ENCODE results near the gene PFDN5. TPM values are rescaled to one million over a fixed set of nuclear protein-coding genes. Genes with fewer than 3 reads are reported as not detected.

Gene PFDN5
- total RNA-seq, 1 donor from 2014 or later, result 429 TPM

DNA sequence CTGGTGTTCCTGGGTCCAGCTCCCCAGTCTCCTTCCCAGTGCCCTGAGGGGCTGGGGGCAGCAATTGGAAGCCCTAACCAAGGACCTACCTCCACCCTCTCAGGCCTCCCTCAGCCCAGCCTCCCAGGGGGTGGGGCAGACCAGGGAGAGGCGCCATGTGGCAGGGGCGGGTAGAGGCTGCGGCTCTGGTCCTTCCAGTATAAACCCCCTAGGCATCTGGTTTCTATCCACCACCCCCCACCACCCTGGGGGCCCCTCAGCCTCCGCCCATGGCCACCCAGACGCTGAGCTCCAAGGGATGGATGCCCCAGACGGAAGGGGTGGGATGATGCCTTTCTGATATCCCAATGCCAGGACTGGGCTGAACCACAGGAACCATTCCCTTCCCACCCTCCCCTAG, 43.6 kb downstream of the PFDN5 start:
- H3K36me3 ChIP-seq (ENCODE audit: control insufficient read depth, insufficient read depth, low read length), result no peaks in the 10 kb centered on the region
- no peak overlapping the region for H3K4me3 ChIP-seq (ENCODE audit: low read depth, low read length)
- FAIRE-seq, result no peak
- no peak for DNase-seq (ENCODE audit: low read depth)
- H3K27me3 ChIP-seq (ENCODE audit: control insufficient read depth, insufficient read depth, low read length), result peaks cover 14% of the 10 kb centered on the region
- TF ChIP-seq, protein P1, sequence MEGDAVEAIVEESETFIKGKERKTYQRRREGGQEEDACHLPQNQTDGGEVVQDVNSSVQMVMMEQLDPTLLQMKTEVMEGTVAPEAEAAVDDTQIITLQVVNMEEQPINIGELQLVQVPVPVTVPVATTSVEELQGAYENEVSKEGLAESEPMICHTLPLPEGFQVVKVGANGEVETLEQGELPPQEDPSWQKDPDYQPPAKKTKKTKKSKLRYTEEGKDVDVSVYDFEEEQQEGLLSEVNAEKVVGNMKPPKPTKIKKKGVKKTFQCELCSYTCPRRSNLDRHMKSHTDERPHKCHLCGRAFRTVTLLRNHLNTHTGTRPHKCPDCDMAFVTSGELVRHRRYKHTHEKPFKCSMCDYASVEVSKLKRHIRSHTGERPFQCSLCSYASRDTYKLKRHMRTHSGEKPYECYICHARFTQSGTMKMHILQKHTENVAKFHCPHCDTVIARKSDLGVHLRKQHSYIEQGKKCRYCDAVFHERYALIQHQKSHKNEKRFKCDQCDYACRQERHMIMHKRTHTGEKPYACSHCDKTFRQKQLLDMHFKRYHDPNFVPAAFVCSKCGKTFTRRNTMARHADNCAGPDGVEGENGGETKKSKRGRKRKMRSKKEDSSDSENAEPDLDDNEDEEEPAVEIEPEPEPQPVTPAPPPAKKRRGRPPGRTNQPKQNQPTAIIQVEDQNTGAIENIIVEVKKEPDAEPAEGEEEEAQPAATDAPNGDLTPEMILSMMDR (IDR thresholded peaks at IDR 0.05; ENCODE audit: insufficient read depth, low read length, severe bottlenecking), result no peak

DNA sequence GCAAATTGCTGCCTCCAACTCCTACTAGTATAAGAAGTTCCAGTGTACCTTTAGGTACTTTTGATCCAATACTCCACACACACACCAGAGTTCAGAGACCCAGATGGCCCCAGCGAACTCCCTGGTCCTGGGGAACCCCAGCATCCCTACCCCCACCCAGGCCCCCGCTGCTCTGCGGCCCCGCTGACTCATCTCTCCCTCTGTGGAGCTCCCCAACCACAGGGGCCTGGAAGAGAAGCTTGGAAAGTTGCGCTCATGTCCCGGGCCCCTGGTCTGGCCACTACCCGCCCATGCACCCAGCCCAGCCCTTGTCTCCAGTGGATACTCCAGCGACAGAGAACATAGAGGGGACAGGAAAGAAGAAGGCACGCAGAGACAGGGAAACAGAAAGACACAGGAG, 45.1 kb downstream of the PFDN5 start:
- H3K4me3 ChIP-seq (ENCODE audit: low read depth, low read length), result no peak overlapping the region
- H3K27me3 ChIP-seq (ENCODE audit: control insufficient read depth, insufficient read depth, low read length), result peaks cover 14% of the 10 kb centered on the region
- H3K36me3 ChIP-seq (ENCODE audit: control insufficient read depth, insufficient read depth, low read length), result no peaks in the 10 kb centered on the region
- TF ChIP-seq, protein P1 (IDR thresholded peaks at IDR 0.05; ENCODE audit: insufficient read depth, low read length, severe bottlenecking), result no peak
- FAIRE-seq (no peak), DNase-seq (ENCODE audit: low read depth) (no peak)

DNA sequence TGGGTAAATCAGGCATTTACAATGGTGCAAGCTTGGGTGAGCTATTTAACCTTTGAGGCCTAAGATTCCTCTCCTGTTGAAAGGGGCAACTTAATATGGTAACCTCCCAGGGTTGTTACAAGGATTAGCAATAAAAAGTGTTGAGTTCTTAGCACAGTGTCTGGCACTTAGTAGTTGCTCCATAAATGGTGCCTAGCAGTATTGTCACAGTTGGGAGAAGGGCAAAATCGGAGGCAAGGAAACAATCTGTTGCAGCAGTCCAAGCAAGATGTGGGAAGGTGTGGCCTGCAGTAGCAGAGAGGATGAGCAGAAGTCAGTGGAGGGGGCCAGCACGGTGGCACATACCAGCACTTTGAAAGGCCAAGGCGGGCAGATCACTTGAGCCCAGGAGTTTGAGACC, 48.1 kb downstream of the PFDN5 start:
- no peak overlapping the region for H3K4me3 ChIP-seq (ENCODE audit: low read depth, low read length)
- DNase-seq (ENCODE audit: low read depth) (no peak), FAIRE-seq (no peak)
- TF ChIP-seq, protein P1 (IDR thresholded peaks at IDR 0.05; ENCODE audit: insufficient read depth, low read length, severe bottlenecking), result no peak
- peaks cover 5% of the 10 kb centered on the region for H3K27me3 ChIP-seq (ENCODE audit: control insufficient read depth, insufficient read depth, low read length)
- H3K36me3 ChIP-seq (ENCODE audit: control insufficient read depth, insufficient read depth, low read length), result no peaks in the 10 kb centered on the region

DNA sequence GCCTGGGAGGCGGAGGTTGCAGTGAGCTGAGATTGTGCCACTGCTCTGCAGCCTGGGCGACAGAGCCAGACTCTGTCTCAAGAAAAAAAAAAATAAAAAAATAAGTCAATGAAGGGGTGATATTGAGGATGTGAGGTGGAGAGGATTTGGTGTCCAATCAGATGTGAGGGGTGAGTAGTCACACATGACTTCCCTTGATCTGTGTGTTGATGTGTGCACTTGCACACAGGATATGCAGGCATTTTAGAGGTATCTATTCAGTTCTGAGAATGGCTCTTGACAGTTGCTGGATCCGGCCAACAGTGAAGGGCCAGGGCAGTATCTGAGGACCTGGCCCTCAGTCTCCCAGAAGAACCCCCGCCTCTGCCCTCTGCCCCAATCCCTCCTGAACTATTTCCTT, 48.6 kb downstream of the PFDN5 start:
- Histone ChIP-seq H3K27me3 (ENCODE audit: control insufficient read depth, insufficient read depth, low read length) (no peaks in the 10 kb centered on the region), H3K4me3 (ENCODE audit: low read depth, low read length) (no peak overlapping the region), H3K36me3 (ENCODE audit: control insufficient read depth, insufficient read depth, low read length) (no peaks in the 10 kb centered on the region)
- DNase-seq (ENCODE audit: low read depth) (no peak), FAIRE-seq (no peak)
- TF ChIP-seq, protein P1 (IDR thresholded peaks at IDR 0.05; ENCODE audit: insufficient read depth, low read length, severe bottlenecking), result no peak

DNA sequence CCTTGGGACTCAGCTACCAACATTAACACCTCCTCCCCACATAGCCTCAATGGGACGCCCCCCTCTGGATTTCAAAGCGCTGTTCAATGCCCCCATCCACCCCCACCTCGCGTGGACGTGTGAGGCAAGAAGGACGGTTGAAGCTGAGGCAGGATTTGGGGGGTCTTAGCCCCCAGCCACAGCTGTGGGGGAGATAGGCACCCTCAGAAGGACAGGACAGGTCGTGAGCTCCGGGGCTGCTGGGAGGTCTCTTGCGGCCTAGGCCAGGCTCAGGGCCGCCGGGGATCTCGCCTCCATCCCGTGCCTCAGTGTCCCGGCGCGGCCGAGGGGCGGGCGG, 49.1 kb downstream of the PFDN5 start:
- DNase-seq (ENCODE audit: low read depth) (no peak), FAIRE-seq (no peak)
- TF ChIP-seq, protein P1 (IDR thresholded peaks at IDR 0.05; ENCODE audit: insufficient read depth, low read length, severe bottlenecking), result no peak
- no peaks in the 10 kb centered on the region for H3K27me3 ChIP-seq (ENCODE audit: control insufficient read depth, insufficient read depth, low read length)
- no peak overlapping the region for H3K4me3 ChIP-seq (ENCODE audit: low read depth, low read length)
- no peaks in the 10 kb centered on the region for H3K36me3 ChIP-seq (ENCODE audit: control insufficient read depth, insufficient read depth, low read length)

DNA sequence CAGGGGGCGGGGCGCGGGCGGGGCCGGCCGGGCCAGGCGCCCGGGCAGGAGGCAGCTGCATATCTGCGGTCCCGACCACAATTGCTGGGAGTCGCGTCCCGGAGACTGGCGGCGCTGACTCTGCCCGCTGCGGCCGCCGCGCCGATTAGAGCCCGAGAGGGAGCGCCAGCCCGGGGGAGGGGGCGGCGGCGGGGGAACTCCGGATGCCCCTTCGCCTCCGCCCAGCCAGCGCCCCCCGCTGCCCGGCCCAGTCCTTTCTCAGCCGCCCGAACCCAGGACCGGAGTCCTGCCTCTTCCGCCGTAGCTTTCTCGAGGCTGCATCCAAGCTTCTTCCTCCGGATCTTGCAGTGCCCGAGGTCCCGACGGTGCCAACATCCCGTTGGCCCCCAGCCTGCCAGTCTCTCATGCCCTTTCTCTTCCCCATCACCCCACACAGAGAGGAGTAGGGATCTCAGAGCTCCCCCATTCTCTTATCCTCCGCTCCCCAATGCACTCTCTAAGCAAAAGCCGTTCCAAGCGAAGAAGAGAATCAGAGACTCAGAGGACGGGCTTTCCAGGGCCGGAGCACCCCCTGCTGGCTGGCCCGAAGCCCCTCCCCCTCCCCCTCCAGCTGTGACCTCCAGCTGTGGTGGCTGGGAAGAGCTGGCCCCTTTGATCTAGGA, 49.6 kb downstream of the PFDN5 start:
- H3K36me3 ChIP-seq (ENCODE audit: control insufficient read depth, insufficient read depth, low read length), result no peaks in the 10 kb centered on the region
- TF ChIP-seq, protein P1 (IDR thresholded peaks at IDR 0.05; ENCODE audit: insufficient read depth, low read length, severe bottlenecking), result peak; percentile 91
- H3K27me3 ChIP-seq (ENCODE audit: control insufficient read depth, insufficient read depth, low read length), result no peaks in the 10 kb centered on the region
- peak overlapping the region; percentile 59 for H3K4me3 ChIP-seq (ENCODE audit: low read depth, low read length)
- peak; percentile 56 for DNase-seq (ENCODE audit: low read depth)
- no peak for FAIRE-seq

All from bronchial epithelial cell (primary cell).